ENCODE data around the gene CERS6. TPM values are rescaled to one million over a fixed set of nuclear protein-coding genes. Genes with fewer than 3 reads are reported as not detected.

CERS6 gene
- total and polyA plus RNA-seq, 10 of the 15 experiments (the other 5 are each of a cell fraction or from before 2014, with no cell fraction given): 1.3 to 20.4 (median 14.1) TPM

GRCh38 chr2:168787782-168788376 is 331.8 kb downstream of the CERS6 start:
- ATAC-seq (no peak), DNase-seq (ENCODE audit: low read depth, low spot score) (no peak), FAIRE-seq (no peak)
- Histone ChIP-seq H3K9ac (ENCODE audit: control insufficient read depth, insufficient read depth, low read length) (no peak overlapping the region), H3K27me3 (replicated peaks in 1 of 2; ENCODE audit: control insufficient read depth in 2 of 2, insufficient read depth in 2 of 2, low read length in 1 of 2) (no peaks in the 10 kb centered on the region), H3K27ac (ENCODE audit: control insufficient read depth, insufficient read depth) (no peak overlapping the region), H2AFZ (ENCODE audit: control insufficient read depth, low read depth, low read length) (no peak overlapping the region), H3K4me3 (no peak overlapping the region), H4K20me1 (ENCODE audit: control insufficient read depth, insufficient read depth) (no peaks in the 10 kb centered on the region), H3K4me2 (ENCODE audit: control insufficient read depth, insufficient read depth) (no peak overlapping the region), H3K36me3 (ENCODE audit: control insufficient read depth in 2 of 2, insufficient read depth in 2 of 2, low read length in 1 of 2) (no peaks in the 10 kb centered on the region), H3K4me1 (ENCODE audit: control insufficient read depth, insufficient read depth, low read length) (no peaks in the 10 kb centered on the region), H3K9me3 (replicated peaks; ENCODE audit: control insufficient read depth, insufficient read depth, low read length) (no peaks in the 10 kb centered on the region; the same call in 2 of the 3 replicates), H3K79me2 (ENCODE audit: control insufficient read depth, insufficient read depth, low read length) (no peaks in the 10 kb centered on the region)
- CTCF ChIA-PET: no interaction called here
- intact Hi-C loops (cut with micrococcal nuclease; ENCODE audit: unreplicated experiment) (no loop called here), in situ Hi-C loops (cut with MboI) (no loop called here)
- POLR2A ChIA-PET: no interaction called here
- RAD21 ChIA-PET (ENCODE audit: unreplicated experiment): no interaction called here
- TF ChIP-seq BCL11A (IDR thresholded peaks at IDR 0.05; ENCODE audit: low read depth, low read length): no peak
- TF ChIP-seq TCF3 (IDR thresholded peaks at IDR 0.05; ENCODE audit: borderline replicate concordance, insufficient read depth, low read depth, low read length): no peak
- no peak for TF ChIP-seq TARDBP (IDR thresholded peaks at IDR 0.05; ENCODE audit: borderline replicate concordance)
- TF ChIP-seq STAT3 (IDR thresholded peaks at IDR 0.05; ENCODE audit: low read depth, low read length): no peak
- no peak for TF ChIP-seq PRDM15 (CRISPR knock-in tag; IDR thresholded peaks at IDR 0.05)
- no peak for TF ChIP-seq ZNF592 (IDR thresholded peaks at IDR 0.05)
- no peak for TF ChIP-seq ZNF622 (IDR thresholded peaks at IDR 0.05)
- TF ChIP-seq NKRF (conservative IDR thresholded peaks at IDR 0.05): no peak
- no peak for TF ChIP-seq NFXL1 (IDR thresholded peaks at IDR 0.05; ENCODE audit: borderline replicate concordance)
- WGBS (ENCODE audit: insufficient coverage, insufficient replicate concordance, low lambda C conversion rate, missing lambda C conversion rate): 0% methylated on average over 1 of the region's 1 CpG
- no TSS peak for BruUV-seq (replicated peaks)
- SMC1A ChIA-PET (ENCODE audit: uncharacterized antibody, unreplicated experiment): no interaction called here

Measured in GM12878 (cell line).